ACC112 (cell line): ENCODE data around the gene CDC42EP5.
A peak's percentile ranks its signal among the peaks of the same experiment; 100 is the strongest.
"Not testable (repeated sequence)": the region's sequence is repeated elsewhere in the genome, so short reads cannot be mapped to it uniquely, and the experiment has no call there.

Experiments used
- H2AFZ ChIP-seq: fragments of 200-600 bp; sonication (generic); one replicate; pipeline ENCODE4 v1.6.0; 2017; ENCODE audit warnings: antibody characterized with exemption, low read length; ENCODE audit not compliant: unreplicated experiment
- H3K27ac ChIP-seq: fragments of 200-600 bp; sonication (generic); 2 replicates; pipeline ENCODE4 v1.5.1; 2014; ENCODE audit warnings: low read depth, mild to moderate bottlenecking, antibody characterized with exemption, low read length, moderate library complexity
- H3K27me3 ChIP-seq: fragments of 200-600 bp; sonication (generic); 2 replicates; pipeline ENCODE4 v1.6.1; 2014; ENCODE audit warnings: mild to moderate bottlenecking, antibody characterized with exemption, low read length, moderate library complexity, mixed read lengths; ENCODE audit not compliant: insufficient read depth
- H3K36me3 ChIP-seq: fragments of 200-600 bp; sonication (generic); 2 replicates; pipeline ENCODE4 v1.6.1; 2016; ENCODE audit warnings: mild to moderate bottlenecking, antibody characterized with exemption, low read length, moderate library complexity, mixed read lengths; ENCODE audit not compliant: insufficient read depth
- H3K4me1 ChIP-seq: fragments of 200-600 bp; sonication (generic); one replicate; pipeline ENCODE4 v1.6.1; 2016; ENCODE audit warnings: low read length, mixed read lengths; ENCODE audit not compliant: insufficient read depth, unreplicated experiment, control insufficient read depth
- H3K4me3 ChIP-seq: fragments of 200-600 bp; sonication (generic); 2 replicates; pipeline ENCODE4 v1.5.1; 2014; ENCODE audit warnings: mild to moderate bottlenecking, low read depth, low read length
- H3K79me2 ChIP-seq: fragments of 200-600 bp; sonication (generic); one replicate; pipeline ENCODE4 v1.6.0; 2016; ENCODE audit warnings: low read length; ENCODE audit not compliant: control insufficient read depth, unreplicated experiment, insufficient read depth

The CDC42EP5 gene

DNA sequence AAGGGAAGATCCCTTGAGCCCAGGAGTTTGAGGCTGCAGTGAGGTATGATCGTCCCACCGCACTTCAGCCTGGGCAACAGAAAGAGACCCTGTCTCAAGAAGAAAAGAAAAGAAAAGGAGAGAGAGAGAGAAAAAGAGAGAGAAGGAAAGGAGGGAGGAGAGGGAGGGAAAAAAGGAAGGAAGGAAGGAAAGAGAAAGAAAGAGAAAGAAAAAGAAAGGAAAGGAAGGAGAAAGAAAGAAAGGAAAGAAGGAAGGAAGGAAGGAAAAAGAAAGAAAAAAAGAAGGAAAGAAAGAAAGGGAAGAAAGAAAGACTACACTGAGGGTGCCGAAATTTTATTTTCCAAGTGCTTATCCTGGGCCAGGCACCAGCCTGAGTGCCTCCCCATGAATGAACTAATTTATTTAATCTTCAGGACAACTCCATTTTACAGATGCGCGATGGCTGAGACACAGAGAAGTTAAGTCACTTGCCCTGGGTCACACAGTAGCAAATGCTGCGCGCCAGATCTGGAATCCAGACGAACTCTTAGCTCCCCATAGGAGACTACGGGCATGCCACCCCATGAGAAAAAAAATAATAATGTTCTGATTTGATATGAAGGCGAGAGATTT lies 2.7 kb downstream of the CDC42EP5 start:
- H3K4me1 ChIP-seq, result peaks cover 5% of the 10 kb centered on the region
- H2AFZ ChIP-seq, result no peak overlapping the region
- no peaks in the 10 kb centered on the region for H3K27me3 ChIP-seq
- no peaks in the 10 kb centered on the region for H3K79me2 ChIP-seq
- H3K36me3 ChIP-seq, result no peaks in the 10 kb centered on the region
- no peak overlapping the region for H3K27ac ChIP-seq
- peak overlapping the region; percentile 72; the same call in 1 of the 2 replicates for H3K4me3 ChIP-seq

DNA sequence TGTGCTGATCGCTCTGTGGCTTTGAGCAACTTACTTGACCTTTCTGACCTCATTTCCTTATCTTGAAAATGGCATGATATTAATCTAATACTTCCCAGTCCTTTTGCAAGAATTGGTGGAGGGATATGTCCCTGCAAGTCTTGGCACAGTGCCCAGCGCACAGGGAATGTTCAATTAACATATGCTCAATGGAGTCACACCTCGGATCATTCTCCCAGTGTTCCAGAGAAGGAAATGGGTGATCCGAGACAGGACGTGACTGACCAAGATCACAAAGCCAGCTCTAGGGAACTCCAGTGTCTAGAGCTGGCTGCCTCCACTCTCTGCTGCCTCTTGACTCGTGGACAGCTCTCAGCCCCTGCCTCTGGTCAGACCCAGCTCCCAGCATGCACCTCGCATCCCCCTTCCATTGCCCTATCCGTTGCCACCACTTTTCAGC lies 3.6 kb downstream of the CDC42EP5 start:
- Histone ChIP-seq H3K4me3 (no peak overlapping the region), H3K36me3 (no peaks in the 10 kb centered on the region), H3K27me3 (no peaks in the 10 kb centered on the region), H3K27ac (no peak overlapping the region), H3K4me1 (peaks cover 5% of the 10 kb centered on the region), H3K79me2 (no peaks in the 10 kb centered on the region), H2AFZ (no peak overlapping the region)

DNA sequence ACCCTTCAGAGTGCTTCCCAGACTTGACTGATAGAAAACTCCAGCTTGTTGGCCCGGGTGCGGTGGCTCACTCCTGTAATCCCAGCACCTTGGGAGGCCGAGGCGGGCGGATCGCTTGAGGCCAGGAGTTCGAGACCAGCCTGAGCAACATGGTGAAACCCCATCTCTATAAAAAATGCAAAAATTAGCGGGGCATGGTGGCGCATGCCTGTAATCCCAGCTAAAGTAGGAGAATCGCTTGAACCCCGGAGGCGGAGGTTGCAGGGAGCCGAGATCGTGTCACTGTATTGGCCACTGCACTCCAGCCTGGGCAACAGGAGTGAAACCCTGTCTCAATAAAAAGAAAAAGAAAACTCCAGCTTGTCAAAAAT lies 7.0 kb downstream of the CDC42EP5 start:
- H3K27me3 ChIP-seq, result not testable (repeated sequence)

DNA sequence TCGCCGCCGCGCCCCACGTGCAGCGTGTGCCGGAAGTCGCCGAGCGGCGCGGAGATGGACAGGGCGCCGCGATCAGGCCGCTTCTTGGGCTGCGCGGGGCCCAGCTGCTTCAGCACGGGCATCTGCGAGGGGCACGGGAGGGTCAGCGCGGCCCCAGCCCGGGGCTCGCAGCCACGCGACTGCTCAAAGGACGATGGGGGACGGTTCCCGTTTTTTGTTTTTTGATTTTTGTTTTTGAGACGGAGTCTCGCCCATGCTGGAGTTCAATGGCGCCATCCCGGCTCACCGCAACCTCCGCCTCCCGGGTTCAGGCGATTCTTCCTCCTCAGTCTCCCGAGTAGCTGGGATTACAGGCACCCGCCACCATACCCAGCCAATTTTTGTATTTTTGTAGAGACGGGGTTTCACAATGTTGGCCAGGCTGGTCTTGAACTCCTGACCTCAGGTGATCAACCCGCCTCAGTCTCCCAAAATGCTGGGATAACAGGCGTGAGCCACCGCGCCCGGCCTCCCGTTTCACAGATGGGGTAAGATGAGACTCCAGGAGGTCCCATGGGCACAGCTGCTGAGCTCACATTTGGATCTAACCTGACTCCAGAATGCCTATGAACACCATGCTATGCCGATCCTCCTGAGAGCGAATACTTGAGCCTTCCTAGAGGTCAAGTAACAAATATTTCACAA lies 7.5 kb downstream of the CDC42EP5 start:
- no peak overlapping the region for H3K27ac ChIP-seq
- no peaks in the 10 kb centered on the region for H3K36me3 ChIP-seq
- no peak overlapping the region for H3K4me3 ChIP-seq
- H2AFZ ChIP-seq, result no peak overlapping the region
- H3K79me2 ChIP-seq, result peaks cover 3% of the 10 kb centered on the region
- no peaks in the 10 kb centered on the region for H3K27me3 ChIP-seq
- H3K4me1 ChIP-seq, result peaks cover 6% of the 10 kb centered on the region

More for the DNA sequence above, 7.0 kb downstream of the CDC42EP5 start:
- H3K27ac ChIP-seq, H3K79me2 ChIP-seq, H3K36me3 ChIP-seq, H3K4me1 ChIP-seq, H3K4me3 ChIP-seq, H2AFZ ChIP-seq: not testable (repeated sequence)

DNA sequence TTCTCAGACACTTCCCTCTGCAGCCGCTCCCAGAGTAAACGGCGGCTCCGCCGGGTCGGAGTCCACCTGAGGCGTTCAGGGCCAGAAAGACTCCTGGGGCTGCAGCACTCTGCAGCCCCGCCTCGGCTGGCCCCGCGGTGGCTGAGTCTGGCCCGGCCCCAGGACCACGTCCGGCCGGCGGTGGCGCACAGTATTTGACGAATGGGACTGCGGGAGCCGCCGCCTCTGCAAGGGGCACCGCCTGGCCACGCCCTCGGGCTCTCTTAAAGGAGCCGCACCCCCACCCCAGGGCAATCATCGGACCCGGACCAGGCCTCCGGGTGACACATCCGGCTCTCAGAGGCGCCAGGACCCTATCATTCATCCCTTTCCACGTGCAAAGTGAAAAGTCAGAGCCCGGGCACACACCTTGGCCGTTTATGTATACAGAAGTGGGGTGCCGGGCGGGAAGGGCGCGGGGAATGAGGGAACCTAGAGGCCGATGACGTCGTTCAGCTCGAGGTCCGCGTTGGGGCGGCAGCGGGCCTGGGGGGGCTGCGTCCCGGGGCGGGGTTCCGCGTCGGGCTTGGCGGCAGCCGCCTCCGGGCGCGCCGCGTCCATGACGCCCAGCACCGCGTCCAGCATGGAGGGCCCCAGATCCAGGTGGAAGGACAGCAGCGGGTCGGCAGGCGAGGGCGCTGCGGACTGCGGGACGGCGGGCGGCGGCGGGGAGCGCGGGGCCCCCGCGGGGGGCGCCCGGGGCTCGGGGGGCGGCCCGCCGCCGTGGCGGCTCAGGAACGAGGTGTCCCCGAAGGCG lies 8.3 kb downstream of the CDC42EP5 start:
- H2AFZ ChIP-seq, result peak overlapping the region; percentile 78
- no peaks in the 10 kb centered on the region for H3K36me3 ChIP-seq
- peak overlapping the region; percentile 90 for H3K27ac ChIP-seq
- H3K79me2 ChIP-seq, result peaks cover 3% of the 10 kb centered on the region
- peak overlapping the region; percentile 80 for H3K4me3 ChIP-seq
- peaks cover 6% of the 10 kb centered on the region for H3K4me1 ChIP-seq
- H3K27me3 ChIP-seq, result no peaks in the 10 kb centered on the region

DNA sequence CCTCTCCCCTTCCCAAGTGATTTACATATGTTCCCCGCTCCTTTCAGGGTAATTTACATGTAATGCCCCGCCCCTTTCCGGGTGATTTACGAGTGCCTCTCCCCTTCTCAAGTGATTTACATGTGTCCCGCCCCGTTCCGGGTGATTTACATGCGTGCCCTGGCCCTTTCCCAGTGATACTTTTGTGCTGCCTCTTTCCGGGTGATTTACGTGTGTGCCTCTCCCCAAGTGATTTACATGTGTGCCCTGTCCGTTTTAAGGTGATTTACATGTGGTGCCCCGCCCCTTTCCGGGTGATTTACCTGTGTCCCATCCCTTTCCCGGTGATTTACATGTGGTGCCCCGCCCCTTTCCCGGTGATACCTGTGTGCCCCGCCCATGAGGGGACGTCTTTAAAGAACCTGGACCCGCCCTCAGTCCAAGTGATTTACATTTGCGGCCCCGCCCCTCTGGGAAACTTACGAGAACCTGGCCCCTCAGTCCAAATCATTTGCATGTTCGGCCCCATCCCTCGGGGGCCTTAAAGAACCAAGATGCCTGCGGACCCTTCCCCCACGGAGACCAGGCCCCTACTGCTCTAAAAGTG lies 9.0 kb downstream of the CDC42EP5 start:
- H3K27me3 ChIP-seq, result no peaks in the 10 kb centered on the region
- no peaks in the 10 kb centered on the region for H3K36me3 ChIP-seq
- H3K4me1 ChIP-seq, result peaks cover 6% of the 10 kb centered on the region
- H3K27ac ChIP-seq, result peak overlapping the region; percentile 90
- H2AFZ ChIP-seq, result peak overlapping the region; percentile 78
- peaks cover 5% of the 10 kb centered on the region for H3K79me2 ChIP-seq
- H3K4me3 ChIP-seq, result peak overlapping the region; percentile 80

DNA sequence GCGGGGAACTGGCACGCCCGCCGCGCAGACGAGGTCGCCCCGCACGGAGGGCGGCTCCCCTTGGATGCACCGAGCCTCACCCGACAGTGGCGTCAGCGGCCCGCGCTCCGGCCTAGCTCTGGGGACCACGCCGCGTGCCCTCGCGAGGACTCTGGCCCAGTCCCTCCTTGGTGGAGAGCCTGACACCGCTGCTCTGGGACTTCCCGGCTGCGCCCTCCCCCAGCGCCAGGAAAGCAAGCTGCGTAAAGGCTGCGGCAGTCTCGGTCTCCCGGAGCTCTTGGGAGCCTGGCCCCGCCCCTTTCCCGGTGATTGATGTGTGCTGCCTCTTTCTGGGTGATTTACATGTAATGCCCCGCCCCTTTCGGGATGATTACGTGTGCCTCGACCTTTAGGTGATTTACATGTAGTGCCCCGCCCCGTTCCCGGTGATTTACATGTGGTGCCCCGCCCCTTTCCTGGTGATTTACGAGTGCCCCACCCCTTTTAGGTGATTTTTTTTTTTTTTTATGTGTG lies 9.5 kb downstream of the CDC42EP5 start, which contains the start of gene LENG9:
TSS of gene LENG9 (minus strand) at position 248 of the 513 bp plus-strand sequence. CDS start 252 bp downstream, outside the sequence.
- peaks cover 6% of the 10 kb centered on the region for H3K4me1 ChIP-seq
- H3K27ac ChIP-seq, result peak within 1 kb of the TSS; percentile 90
- peak within 1 kb of the TSS; percentile 78 for H2AFZ ChIP-seq
- peak within 1 kb of the TSS; percentile 80 for H3K4me3 ChIP-seq
- H3K27me3 ChIP-seq, result no peaks in the 10 kb centered on the region
- H3K79me2 ChIP-seq, result peaks cover 10% of the 10 kb centered on the region
- no peaks in the 10 kb centered on the region for H3K36me3 ChIP-seq

DNA sequence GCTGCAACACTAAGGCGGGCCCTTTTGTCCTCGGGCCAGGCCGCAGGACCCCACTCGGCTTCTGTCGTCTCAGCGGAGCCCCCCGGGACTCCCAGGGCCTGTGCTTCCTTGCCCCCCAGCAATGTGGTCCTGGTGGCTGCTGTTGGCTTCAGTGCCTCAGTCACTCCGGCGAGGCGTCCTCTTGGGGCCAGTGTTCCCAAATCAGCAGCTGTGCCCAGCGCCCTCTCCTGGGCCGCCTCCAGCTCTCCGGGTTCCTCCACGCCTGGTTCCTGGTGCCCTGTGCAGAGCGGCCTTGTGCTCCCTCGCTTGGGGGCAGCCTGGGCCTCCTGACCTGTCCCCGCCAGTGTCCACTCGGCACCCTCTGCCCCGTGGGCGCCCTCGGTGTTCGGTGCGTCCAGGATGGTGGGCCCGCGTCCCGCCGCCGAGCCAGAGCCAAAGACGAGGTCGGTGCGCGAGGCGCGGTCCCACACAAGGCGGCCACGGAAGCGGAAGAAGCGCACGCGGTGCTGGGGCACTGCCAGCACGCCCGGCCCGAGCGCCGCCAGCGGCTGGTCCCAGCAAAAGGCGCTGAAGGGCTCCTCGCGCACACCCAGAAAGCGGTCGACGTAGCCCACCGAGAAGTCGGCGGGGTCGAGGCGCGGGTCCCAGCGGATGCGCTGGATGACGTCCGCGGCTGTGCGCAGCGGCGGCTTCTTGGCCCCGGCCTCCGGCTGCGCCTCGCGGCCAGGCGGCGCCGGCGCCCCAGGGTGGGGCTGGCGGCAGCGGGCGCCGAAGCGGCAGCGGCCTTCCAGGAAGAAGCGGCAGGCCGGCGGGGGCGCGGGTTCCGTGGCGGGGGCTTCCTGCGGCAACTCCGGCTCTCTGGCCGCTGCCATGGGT lies 10.2 kb downstream of the CDC42EP5 start:
- H3K4me1 ChIP-seq, result peaks cover 6% of the 10 kb centered on the region
- H3K4me3 ChIP-seq, result peak overlapping the region; percentile 80
- H3K79me2 ChIP-seq, result peaks cover 10% of the 10 kb centered on the region
- no peak overlapping the region for H2AFZ ChIP-seq
- no peaks in the 10 kb centered on the region for H3K36me3 ChIP-seq
- peak overlapping the region; percentile 90 for H3K27ac ChIP-seq
- no peaks in the 10 kb centered on the region for H3K27me3 ChIP-seq

DNA sequence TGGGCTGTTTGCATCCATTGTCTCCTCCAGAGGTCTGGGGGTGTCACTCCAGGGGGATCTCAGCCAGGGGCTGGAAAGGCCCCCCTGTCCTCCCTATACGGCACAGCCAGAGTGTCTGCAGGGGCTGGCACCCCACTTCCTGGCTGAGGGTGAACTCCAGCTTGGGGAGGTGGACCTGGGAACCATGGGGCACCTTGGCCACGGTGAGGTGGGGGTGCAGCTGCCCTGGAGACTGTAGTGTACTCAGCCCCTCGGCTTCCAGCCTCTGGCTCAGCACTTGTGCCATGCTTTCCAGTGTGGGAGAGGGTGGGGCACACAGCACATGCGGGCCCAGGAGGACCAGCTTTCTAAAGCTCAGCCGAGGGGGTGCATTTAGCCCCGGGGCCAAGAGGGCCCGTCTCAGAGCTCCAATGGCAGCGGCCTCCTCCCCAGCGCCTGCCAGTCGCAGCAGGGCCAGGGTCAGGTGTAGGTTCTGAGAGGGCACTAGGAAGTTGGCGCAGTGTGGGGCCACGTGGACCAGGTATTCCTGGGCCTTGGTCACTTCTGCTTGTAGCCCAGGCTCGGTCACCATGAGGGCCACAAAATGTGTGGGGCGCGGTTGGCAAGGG lies 10.9 kb downstream of the CDC42EP5 start:
- Histone ChIP-seq H3K36me3 (no peaks in the 10 kb centered on the region), H3K27ac (peak overlapping the region; percentile 90; the same call in 1 of the 2 replicates), H3K27me3 (no peaks in the 10 kb centered on the region), H3K79me2 (peaks cover 12% of the 10 kb centered on the region), H3K4me1 (peaks cover 6% of the 10 kb centered on the region), H3K4me3 (peak overlapping the region; percentile 80), H2AFZ (no peak overlapping the region)
